ENCODE measurements around the gene FSCN2. TPM values are rescaled to one million over a fixed set of nuclear protein-coding genes. Genes with fewer than 3 reads are reported as not detected.
A peak's percentile ranks its signal among the peaks of the same experiment; 100 is the strongest.

The FSCN2 gene
- total and polyA plus RNA-seq, 8 donors, result 2.5 to 15.3 (median 10.7) TPM

- WGBS, 2 donors, result 80 to 81% methylated on average over 18 of the region's 18 CpGs
- FAIRE-seq (no peak), ATAC-seq (no peak), DNase-seq (peak in 1 of 6 donors; percentile 76)
- TF ChIP-seq, protein P1, sequence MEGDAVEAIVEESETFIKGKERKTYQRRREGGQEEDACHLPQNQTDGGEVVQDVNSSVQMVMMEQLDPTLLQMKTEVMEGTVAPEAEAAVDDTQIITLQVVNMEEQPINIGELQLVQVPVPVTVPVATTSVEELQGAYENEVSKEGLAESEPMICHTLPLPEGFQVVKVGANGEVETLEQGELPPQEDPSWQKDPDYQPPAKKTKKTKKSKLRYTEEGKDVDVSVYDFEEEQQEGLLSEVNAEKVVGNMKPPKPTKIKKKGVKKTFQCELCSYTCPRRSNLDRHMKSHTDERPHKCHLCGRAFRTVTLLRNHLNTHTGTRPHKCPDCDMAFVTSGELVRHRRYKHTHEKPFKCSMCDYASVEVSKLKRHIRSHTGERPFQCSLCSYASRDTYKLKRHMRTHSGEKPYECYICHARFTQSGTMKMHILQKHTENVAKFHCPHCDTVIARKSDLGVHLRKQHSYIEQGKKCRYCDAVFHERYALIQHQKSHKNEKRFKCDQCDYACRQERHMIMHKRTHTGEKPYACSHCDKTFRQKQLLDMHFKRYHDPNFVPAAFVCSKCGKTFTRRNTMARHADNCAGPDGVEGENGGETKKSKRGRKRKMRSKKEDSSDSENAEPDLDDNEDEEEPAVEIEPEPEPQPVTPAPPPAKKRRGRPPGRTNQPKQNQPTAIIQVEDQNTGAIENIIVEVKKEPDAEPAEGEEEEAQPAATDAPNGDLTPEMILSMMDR (IDR thresholded peaks at IDR 0.05), result no peak
- Histone ChIP-seq H3K27me3 (no peaks in the 10 kb centered on the region), H3K27ac (peak overlapping the region in 1 of 4 donors; percentile 43), H3K36me3 (no peaks in the 10 kb centered on the region), H3K9me3 (no peaks in the 10 kb centered on the region), H3K4me1 (peaks cover 0 to 14% (median 11%) of the 10 kb centered on the region in 3 donors), H3K4me3 (peak overlapping the region in 3 of 4 donors; percentile 12 to 40 (median 26))
- intact Hi-C loops (cut with DNase I), result loop anchor here in 2 of 3 donors (5.0 to 10.0 kb wide), 4 partner anchors 77 to 227 kb away; no protein-coding TSS in a partner anchor
Observed at GRCh38 chr17:81481815-81482505, 46.2 kb upstream of the FSCN2 start.

DNA sequence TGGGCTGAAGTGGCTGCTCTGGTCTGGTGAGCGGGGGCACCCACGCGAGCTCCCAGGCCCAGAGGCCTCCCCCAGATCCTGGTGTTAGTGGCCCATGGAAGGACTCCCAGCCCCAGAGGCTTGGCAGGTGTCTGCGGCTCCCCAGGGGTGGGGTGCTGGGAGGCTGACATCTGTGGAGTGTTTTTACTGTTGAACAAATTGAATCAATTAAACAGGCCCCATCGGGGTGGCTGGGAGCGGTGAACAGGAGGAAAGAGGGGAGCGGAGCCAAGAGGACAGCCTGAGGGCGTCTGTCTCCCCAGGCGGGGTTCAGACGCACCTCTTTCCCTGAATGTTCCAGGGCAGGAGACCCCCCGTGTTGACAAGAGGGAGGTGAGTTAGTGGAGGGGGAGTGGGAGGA lies 45.5 kb upstream of the FSCN2 start:
- Histone ChIP-seq H3K36me3 (no peaks in the 10 kb centered on the region), H3K4me1 (peaks cover 0 to 17% (median 11%) of the 10 kb centered on the region in 3 donors), H3K27me3 (no peaks in the 10 kb centered on the region), H3K27ac (peak overlapping the region in 2 of 4 donors; percentile 43 to 62), H3K9me3 (no peaks in the 10 kb centered on the region), H3K4me3 (peak overlapping the region in 1 of 4 donors; percentile 43)
- DNase-seq (peak in 4 of 6 donors; percentile 49 to 63 (median 56)), ATAC-seq (peak in 2 of 4 donors; percentile 2 to 34), FAIRE-seq (no peak)
- intact Hi-C loops (cut with DNase I), result loop anchor here in 2 of 3 donors (5.0 to 10.0 kb wide), 4 partner anchors 78 to 228 kb away; no protein-coding TSS in a partner anchor
- 44 to 83% methylated on average over 11 of the region's 11 CpGs for WGBS, 2 donors
- TF ChIP-seq, protein P1 (IDR thresholded peaks at IDR 0.05), result no peak

DNA sequence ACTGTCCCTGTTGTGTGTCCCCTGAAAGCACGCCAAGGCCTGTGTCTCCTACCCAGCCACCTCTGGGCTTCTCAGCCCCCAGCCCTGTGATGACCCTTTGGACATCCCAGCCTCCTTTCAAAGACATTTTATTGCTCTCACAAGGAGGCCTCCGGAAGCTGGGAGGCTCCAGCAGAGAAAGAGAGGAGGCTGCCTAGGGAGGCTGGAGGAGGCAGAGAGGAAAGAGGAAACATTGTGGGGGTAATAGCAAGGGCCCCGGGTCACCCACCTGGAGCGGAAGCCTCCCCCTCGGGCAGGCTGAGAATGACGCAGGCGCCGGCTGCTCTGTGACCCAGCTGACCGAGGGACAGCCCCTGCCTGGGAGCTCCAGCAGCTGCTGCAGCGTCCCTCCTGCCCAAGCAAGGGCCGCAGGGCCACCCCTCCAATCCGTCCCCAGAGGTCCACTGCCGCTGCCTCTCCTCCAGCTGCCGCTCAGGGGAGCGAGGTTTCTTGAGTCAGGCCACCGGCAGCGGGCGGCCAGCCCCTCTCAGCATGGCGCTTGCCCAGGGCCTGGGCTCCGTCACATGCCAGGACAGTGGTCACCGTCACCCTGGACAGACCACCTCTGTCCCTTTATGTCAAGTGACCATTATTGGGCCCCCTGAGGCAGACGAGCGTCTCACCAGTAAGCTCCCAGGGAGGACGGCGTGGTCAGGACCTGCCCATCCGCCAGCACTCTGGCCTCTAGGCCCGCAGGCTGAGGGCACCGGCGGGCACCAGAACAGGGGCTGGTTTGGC lies 44.9 kb upstream of the FSCN2 start:
- Histone ChIP-seq H3K27me3 (no peaks in the 10 kb centered on the region), H3K4me3 (peak overlapping the region in 3 of 4 donors; percentile 23 to 45 (median 43)), H3K27ac (peak overlapping the region; percentile 43 to 62 (median 48)), H3K36me3 (no peaks in the 10 kb centered on the region), H3K9me3 (no peaks in the 10 kb centered on the region), H3K4me1 (peaks cover 0 to 17% (median 11%) of the 10 kb centered on the region in 3 donors)
- FAIRE-seq (no peak), ATAC-seq (peak; percentile 64 to 77 (median 71)), DNase-seq (peak; percentile 84 to 92 (median 88))
- intact Hi-C loops (cut with DNase I), result loop anchor here in 2 of 3 donors (5.0 to 10.0 kb wide), 4 partner anchors 78 to 228 kb away; no protein-coding TSS in a partner anchor
- 36 to 82% methylated on average over 27 to 29 of the region's 29 CpGs for WGBS, 2 donors
- TF ChIP-seq, protein P1 (IDR thresholded peaks at IDR 0.05), result no peak

DNA sequence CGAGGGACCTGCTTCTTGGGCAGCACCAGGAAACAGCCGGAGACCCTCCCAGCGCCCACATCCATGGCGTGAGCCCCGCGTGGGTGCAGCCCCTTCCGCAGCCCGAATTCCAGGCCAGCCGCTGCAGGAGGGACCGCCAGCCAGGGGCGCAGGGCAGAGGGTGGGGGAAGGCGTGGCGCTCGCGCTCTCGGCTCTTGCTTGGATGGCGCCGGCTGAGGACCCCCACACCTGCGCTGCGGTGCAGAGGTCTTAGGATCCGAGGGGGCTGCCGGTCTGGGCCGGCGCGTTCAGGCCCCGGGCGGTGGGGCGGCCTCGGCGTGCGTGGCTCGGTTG lies 44.3 kb upstream of the FSCN2 start:
- 18 to 47% methylated on average over 31 to 32 of the region's 32 CpGs for WGBS, 2 donors
- H3K9me3 ChIP-seq, result no peaks in the 10 kb centered on the region
- DNase-seq, result peak in 4 of 6 donors; percentile 46 to 86 (median 71)
- H3K4me3 ChIP-seq, result peak overlapping the region in 3 of 4 donors; percentile 23 to 45 (median 43)
- no peaks in the 10 kb centered on the region for H3K36me3 ChIP-seq
- intact Hi-C loops (cut with DNase I), result loop anchor here in 2 of 3 donors (5.0 to 10.0 kb wide), 4 partner anchors 79 to 229 kb away; no protein-coding TSS in a partner anchor
- TF ChIP-seq, protein P1 (IDR thresholded peaks at IDR 0.05), result no peak
- H3K4me1 ChIP-seq, result peaks cover 5 to 20% (median 11%) of the 10 kb centered on the region in 3 donors
- H3K27ac ChIP-seq, result peak overlapping the region; percentile 43 to 62 (median 48)
- no peaks in the 10 kb centered on the region for H3K27me3 ChIP-seq
- ATAC-seq, result peak; percentile 0 to 2 (median 1)
- no peak for FAIRE-seq

All from pancreas (tissue), 10 donors.